DND-41 (cell line): ENCODE results near the gene TFIP11.

Experiments
- ATAC-seq: fragments of 200-7000 bp; cut with Tn5 transposase; 3 replicates; pipeline ENCODE4 v1.9.1; 2021; ENCODE audit warnings: low read depth; ENCODE audit not compliant: insufficient read depth
- DNase-seq: peaks from one replicate; pipeline ENCODE4 v3.0.0-alpha.2; 2020
- H2AFZ ChIP-seq: 2 replicates; pipeline ENCODE4 v1.6.0; 2012; ENCODE audit warnings: low read depth, low read length
- H3K27ac ChIP-seq: 2 replicates; pipeline ENCODE4 v1.5.1; 2012; ENCODE audit warnings: low read length, inconsistent platforms
- H3K27me3 ChIP-seq: fragments of 200-600 bp; sonication (generic); 2 replicates; pipeline ENCODE4 v1.6.0; 2012; ENCODE audit warnings: low read length, mild to moderate bottlenecking, inconsistent platforms; ENCODE audit not compliant: insufficient read depth, poor library complexity
- H3K36me3 ChIP-seq: 2 replicates; pipeline ENCODE4 v1.5.1; 2012; ENCODE audit warnings: low read length, inconsistent platforms; ENCODE audit not compliant: insufficient read depth
- H3K4me1 ChIP-seq: 2 replicates; pipeline ENCODE4 v1.5.1; 2012; ENCODE audit warnings: mild to moderate bottlenecking, low read length; ENCODE audit not compliant: insufficient read depth
- H3K4me2 ChIP-seq: 2 replicates; pipeline ENCODE4 v1.6.0; 2012; ENCODE audit warnings: mild to moderate bottlenecking, moderate library complexity, low read length, inconsistent platforms; ENCODE audit not compliant: insufficient read depth
- H3K4me3 ChIP-seq, 2 experiments: fragments of 200-600 bp in 1 of 2; shearing (Covaris generic) in 1 of 2; 2 replicates each; pipeline ENCODE4 v1.5.1; 2012 to 2016; ENCODE audit warnings: inconsistent platforms in 2 of 2, low read length in 2 of 2, mild to moderate bottlenecking in 2 of 2, low read depth in 1 of 2, moderate library complexity in 1 of 2
- H3K79me2 ChIP-seq: 2 replicates; pipeline ENCODE4 v1.6.0; 2012; ENCODE audit warnings: low read length, inconsistent platforms; ENCODE audit not compliant: insufficient read depth
- H3K9ac ChIP-seq: 2 replicates; pipeline ENCODE4 v1.6.0; 2012; ENCODE audit warnings: low read depth, mild to moderate bottlenecking, inconsistent platforms, low read length, moderate library complexity
- H3K9me3 ChIP-seq: 2 replicates; pipeline ENCODE4 v1.5.1; 2012; ENCODE audit warnings: low read length, moderate library complexity, mild to moderate bottlenecking, inconsistent platforms; ENCODE audit not compliant: insufficient read depth, severe bottlenecking
- H4K20me1 ChIP-seq: 2 replicates; pipeline ENCODE4 v1.6.0; 2012; ENCODE audit warnings: low read length; ENCODE audit not compliant: insufficient read depth
- EZH2 ChIP-seq: IDR thresholded peaks from 3 replicates; pipeline ENCODE4 v1.6.1; 2012; ENCODE audit warnings: borderline replicate concordance, low read depth, mild to moderate bottlenecking, moderate library complexity, low read length, inconsistent platforms; ENCODE audit not compliant: severe bottlenecking
- TF ChIP-seq, protein P1 (sequence below): IDR thresholded peaks from 2 replicates; pipeline ENCODE4 v1.5.1; 2012; ENCODE audit warnings: borderline replicate concordance, low read length, moderate library complexity, mild to moderate bottlenecking; ENCODE audit not compliant: poor library complexity, severe bottlenecking; ENCODE audit errors: extremely low read depth

The TFIP11 gene

DNA sequence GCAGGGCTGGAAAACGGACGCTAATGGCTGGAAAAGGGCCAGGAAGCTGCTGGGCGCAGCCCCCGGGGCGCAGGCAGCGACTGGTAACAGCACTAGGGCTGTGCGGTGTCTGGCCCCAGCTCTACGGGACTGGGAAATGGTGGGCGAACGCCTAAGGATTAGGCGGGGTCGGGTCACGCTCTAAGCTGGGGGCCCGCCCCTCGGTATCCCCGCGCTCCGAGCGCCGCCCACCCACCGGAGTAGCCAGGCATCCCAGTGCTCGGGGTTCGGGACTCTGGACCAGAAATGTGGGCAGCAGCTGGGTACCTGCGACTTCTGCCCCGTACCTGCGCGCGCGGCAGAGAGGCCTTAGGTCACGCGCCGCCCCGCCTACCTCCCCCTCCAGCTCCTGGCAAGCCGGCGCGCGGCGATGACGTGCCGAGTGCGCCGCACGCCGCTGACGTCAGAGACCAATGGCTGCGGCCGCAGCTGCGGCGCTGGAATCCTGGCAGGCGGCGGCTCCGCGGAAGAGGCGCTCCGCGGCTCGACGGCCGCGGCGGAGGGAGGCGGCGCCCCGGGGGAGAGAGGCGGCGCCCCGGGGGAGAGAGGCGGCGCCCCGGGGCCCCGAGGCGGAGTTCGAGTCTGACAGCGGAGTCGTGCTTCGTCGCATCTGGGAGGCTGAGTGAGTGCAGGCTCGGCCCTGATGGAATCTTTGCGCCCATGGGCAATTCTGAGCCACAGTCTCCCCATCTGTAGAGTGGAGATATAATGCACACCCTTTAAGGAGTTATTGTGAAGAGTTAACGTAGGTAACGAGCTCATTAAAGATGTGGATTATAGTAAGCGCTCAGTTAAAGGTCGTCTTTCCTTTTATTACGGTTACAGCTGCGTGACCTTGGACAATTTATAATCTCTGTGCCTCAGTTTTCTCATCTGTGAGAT lies 28.6 kb downstream of the TFIP11 start, which contains the start of the genes HPS4 and SRRD:
HPS4 (minus strand) TSS at position 345 of the 921 bp plus-strand sequence. CDS start 2,021 bp downstream, outside the sequence.
SRRD (plus strand) TSS at position 439 of the 921 bp plus-strand sequence; CDS start at position 453, 14 bp downstream.
- ATAC-seq: peak; percentile 74
- peak within 1 kb of the TSS; percentile 90 for H3K4me2 ChIP-seq
- H3K4me3 ChIP-seq: peak within 1 kb of the TSS; percentile 46 to 91
- H2AFZ ChIP-seq: peak within 1 kb of the TSS; percentile 83
- H3K27ac ChIP-seq: peak within 1 kb of the TSS; percentile 97
- no peaks in the 10 kb centered on the region for H3K27me3 ChIP-seq
- peaks cover 35% of the 10 kb centered on the region for H3K36me3 ChIP-seq
- H3K79me2 ChIP-seq: peaks cover 78% of the 10 kb centered on the region
- TF ChIP-seq EZH2: no peak
- TF ChIP-seq, protein P1, sequence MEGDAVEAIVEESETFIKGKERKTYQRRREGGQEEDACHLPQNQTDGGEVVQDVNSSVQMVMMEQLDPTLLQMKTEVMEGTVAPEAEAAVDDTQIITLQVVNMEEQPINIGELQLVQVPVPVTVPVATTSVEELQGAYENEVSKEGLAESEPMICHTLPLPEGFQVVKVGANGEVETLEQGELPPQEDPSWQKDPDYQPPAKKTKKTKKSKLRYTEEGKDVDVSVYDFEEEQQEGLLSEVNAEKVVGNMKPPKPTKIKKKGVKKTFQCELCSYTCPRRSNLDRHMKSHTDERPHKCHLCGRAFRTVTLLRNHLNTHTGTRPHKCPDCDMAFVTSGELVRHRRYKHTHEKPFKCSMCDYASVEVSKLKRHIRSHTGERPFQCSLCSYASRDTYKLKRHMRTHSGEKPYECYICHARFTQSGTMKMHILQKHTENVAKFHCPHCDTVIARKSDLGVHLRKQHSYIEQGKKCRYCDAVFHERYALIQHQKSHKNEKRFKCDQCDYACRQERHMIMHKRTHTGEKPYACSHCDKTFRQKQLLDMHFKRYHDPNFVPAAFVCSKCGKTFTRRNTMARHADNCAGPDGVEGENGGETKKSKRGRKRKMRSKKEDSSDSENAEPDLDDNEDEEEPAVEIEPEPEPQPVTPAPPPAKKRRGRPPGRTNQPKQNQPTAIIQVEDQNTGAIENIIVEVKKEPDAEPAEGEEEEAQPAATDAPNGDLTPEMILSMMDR: no peak
- DNase-seq: peak; percentile 90
- H3K9me3 ChIP-seq: no peaks in the 10 kb centered on the region
- peak within 1 kb of the TSS; percentile 80 for H3K9ac ChIP-seq
- no peaks in the 10 kb centered on the region for H4K20me1 ChIP-seq
- H3K4me1 ChIP-seq: peaks cover 91% of the 10 kb centered on the region

DNA sequence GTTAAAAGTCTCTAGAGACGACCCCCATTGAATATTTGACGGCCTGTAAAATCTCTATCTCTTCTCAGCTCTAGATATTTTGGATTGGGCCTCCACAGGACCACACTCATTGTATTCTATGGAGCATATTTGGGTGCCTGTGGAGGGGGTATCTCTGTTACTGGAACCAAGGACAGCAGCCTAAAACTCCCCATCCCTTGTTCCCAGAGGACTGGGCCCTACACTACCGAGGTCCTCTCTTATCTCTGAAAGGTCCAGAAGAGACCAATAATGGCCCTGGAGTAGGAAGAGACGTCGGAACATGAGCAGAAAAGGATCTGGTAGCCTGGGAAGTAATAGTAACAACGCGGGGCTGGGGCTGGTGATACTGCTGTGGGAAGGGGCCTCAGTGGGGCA lies 29.2 kb downstream of the TFIP11 start:
- Histone ChIP-seq H2AFZ (peak overlapping the region; percentile 83), H3K4me1 (peaks cover 91% of the 10 kb centered on the region), H3K27ac (peak overlapping the region; percentile 97), H3K4me2 (peak overlapping the region; percentile 90), H3K9me3 (no peaks in the 10 kb centered on the region), H3K27me3 (no peaks in the 10 kb centered on the region), H3K9ac (peak overlapping the region; percentile 80), H3K36me3 (peaks cover 32% of the 10 kb centered on the region), H3K4me3 (peak overlapping the region; percentile 46 to 91), H4K20me1 (no peaks in the 10 kb centered on the region), H3K79me2 (peaks cover 84% of the 10 kb centered on the region)
- ATAC-seq: no peak
- DNase-seq: no peak
- TF ChIP-seq, protein P1: no peak
- no peak for TF ChIP-seq EZH2

DNA sequence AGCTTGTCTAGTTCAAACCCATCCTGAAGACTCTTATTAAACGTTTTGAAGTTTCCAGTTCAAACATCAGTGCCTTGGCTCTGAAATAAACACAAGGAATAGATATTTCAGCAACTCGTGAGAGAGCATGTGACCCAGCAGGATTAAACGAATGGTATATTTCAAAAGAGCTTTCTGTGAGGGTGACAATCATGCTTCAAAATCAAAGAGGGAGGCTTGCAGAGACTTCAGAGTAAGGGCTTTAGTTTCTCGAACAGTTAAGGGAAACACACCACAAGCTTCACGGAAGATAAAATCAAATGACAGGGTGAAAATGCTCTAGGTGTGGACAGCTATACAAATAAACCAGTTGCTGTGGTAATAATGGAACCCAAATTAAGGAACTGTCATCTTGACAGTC lies 30.1 kb downstream of the TFIP11 start:
- Histone ChIP-seq H3K4me3 (peak overlapping the region in 1 of 2 experiments; percentile 91; a peak in 2 of 4 replicates), H3K4me2 (peak overlapping the region; percentile 90), H2AFZ (no peak overlapping the region), H3K4me1 (peaks cover 91% of the 10 kb centered on the region), H4K20me1 (no peaks in the 10 kb centered on the region), H3K27ac (peak overlapping the region; percentile 97), H3K9ac (peak overlapping the region; percentile 80), H3K79me2 (peaks cover 93% of the 10 kb centered on the region), H3K9me3 (no peaks in the 10 kb centered on the region), H3K36me3 (peaks cover 32% of the 10 kb centered on the region), H3K27me3 (no peaks in the 10 kb centered on the region)
- DNase-seq (no peak), ATAC-seq (no peak)
- no peak for TF ChIP-seq EZH2
- TF ChIP-seq, protein P1: no peak
